NCI-H2107 treated with DMSO at 0.1 percent for 48 hours (cell line): ENCODE measurements around the gene TANGO6.
"Not testable (repeated sequence)": the region's sequence is repeated elsewhere in the genome, so short reads cannot be mapped to it uniquely, and the experiment has no call there.

Source experiments
- DNase-seq: peaks from one replicate; lab custom pipeline; 2025; ENCODE audit not compliant: unreplicated experiment; lab: John Stamatoyannopoulos, UW

The TANGO6 gene

DNA sequence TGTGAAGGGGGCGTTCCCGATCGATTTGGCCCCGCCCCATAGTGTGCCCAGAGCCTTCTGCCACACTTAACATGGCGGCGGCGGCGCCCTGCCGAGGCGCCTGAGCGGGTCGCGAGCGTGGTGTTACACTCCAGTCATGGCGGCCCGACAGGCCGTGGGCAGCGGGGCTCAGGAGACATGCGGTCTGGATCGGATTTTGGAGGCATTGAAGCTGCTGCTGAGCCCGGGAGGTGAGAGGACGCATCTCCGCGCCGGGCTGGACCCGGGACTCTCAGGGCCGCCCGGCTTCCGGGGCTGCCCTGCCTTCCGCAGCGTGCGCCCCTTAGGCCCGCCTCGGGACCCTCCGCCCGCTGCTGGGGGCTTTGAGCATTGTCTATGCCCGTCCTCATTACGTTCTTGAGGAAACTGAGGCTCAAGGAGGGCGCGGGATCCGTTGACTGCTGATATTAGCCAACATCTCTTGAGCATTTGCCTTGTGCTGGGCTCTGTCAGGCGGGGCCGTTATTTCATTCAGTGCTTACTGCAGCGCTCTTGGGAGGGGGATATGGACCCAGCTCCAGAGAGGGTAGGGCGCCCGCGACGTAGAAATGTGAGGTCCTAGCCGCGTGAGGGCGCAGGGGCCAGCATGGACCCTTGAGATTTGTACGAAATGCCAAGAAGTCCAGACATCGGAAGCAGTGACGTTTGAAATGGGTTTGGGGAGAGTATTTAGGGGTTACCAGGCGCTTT lies at the start of gene TANGO6:
Gene TANGO6, plus strand, starts transcription at position 50 of the 729 bp plus-strand sequence. Its CDS starts 87 bp downstream, at position 137.
- DNase-seq, result peak; percentile 70

DNA sequence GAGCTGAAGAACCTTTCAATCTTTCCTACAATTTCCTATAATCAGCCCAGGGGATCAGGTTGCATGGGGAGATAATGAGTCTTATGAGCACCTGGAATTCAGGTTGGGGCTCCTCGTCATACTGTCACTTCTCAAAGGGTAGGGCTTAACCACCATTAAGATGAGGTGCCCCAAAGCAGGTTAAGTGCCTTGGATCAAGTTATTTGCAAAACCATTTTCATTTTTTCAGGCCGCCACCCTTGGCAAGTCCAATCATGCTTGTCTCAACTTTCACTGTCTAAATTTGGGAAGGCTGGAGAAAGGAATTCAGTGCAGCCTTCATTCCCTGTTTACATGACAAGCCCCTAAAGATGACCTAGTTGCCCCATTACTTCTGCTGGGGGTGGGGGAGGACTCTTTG lies 44.9 kb upstream of the TANGO6 start:
- DNase-seq, result peak; percentile 70

DNA sequence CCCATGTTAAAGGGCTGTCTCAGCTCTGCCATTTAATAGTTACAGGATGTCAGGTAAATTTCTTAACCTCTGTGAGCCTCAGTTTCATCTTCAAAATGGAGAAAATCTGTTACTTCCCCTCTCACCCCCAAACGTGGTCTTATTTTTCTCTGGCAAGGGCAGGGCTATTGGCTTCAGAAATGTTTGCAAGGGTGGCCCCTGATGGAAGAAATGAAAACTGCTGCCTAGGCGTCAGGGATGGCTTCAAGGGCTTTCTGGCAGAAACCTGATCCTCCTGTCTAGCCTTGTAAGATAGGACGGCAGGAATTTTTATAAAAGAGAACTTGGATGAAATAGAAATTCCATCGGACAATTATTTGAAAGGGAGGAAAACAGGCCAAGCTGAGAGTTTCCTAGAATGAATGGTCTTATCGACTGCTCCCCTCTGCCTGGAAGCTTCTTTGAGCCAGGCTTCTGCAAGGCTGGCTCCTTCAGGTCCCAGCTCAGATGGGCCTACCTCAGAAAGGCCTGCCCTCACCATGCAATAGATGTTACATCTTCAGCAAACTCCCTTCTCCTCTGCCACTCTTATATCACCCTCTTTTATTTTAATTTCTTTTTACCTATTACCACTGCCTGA lies 43.0 kb upstream of the TANGO6 start:
- DNase-seq, result peak; percentile 84

DNA sequence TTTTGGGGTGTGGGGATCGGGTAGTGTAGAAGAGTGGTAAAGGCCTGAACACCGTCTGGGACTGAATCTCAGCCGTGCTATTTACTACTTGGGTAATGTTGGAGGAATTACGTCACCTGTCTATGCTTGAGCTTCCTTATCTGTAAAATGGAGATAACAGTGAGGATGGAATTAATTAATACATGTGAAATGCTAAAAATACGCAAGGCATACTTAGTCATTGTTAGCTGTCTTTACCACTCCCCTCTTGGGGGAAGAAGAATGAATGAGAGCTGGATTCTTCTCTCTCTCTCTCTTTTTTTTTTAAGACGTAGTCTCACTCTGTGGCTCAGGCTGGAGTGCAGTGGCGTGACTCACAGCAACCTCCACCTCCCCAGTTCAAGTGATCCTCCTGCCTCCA lies 41.1 kb upstream of the TANGO6 start:
- DNase-seq, result no peak

DNA sequence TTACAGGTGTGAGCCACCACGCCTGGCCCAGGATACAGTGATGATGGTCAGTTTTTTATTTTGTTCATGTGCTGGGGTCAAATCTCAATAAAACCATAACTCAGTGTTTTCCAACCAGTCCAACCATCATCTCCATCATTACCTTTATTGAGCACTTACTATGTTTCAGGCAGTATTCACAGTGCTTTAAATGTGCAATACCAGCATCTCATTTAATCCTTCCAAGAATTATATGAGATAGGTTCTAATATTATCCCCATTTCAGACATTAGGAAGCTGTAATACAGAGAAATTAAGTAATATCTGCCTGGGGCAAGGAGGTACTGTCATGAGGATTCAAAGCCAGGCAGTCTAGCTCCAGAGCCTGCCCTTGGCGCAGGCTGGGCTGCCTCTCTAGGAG lies 36.9 kb upstream of the TANGO6 start:
- DNase-seq, result no peak

DNA sequence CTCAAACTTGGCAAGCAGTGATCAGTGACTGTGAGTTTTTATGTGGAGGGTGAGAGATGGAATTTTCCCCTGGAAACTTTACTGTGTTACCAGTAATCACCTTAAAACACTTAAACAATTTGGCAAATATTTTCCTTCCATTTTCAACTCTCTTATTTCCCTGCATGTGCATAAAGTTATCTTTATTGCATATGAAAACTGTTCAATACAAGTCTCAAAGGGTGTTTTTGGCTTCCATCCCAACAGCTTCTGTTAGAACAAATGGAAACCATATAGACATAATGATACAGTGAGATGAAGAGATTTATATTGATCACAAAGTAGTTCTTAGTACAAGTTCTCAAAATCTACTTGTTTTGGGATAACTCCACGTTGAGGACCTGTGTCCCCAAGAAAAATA lies 36.4 kb upstream of the TANGO6 start:
- DNase-seq, result no peak

DNA sequence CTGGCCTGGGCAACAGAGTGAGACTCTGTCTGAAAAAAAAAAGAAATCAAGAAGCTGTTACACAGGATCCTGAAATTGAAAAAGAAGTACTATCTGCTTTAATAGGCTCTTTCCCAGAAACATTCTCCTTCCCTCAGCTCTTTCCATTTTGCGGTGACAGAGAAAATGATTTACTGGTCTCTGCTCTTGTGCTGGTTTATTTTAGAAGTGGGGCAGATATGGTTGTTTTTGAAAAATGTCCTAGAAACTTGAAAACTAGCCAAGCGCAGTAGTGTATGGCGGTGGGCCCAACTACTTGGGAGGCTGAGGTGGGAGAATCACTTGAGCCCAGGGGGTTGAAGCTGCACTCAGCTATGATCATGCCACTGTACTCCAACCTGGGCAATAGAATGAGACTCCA lies 28.8 kb upstream of the TANGO6 start:
- DNase-seq, result no peak

DNA sequence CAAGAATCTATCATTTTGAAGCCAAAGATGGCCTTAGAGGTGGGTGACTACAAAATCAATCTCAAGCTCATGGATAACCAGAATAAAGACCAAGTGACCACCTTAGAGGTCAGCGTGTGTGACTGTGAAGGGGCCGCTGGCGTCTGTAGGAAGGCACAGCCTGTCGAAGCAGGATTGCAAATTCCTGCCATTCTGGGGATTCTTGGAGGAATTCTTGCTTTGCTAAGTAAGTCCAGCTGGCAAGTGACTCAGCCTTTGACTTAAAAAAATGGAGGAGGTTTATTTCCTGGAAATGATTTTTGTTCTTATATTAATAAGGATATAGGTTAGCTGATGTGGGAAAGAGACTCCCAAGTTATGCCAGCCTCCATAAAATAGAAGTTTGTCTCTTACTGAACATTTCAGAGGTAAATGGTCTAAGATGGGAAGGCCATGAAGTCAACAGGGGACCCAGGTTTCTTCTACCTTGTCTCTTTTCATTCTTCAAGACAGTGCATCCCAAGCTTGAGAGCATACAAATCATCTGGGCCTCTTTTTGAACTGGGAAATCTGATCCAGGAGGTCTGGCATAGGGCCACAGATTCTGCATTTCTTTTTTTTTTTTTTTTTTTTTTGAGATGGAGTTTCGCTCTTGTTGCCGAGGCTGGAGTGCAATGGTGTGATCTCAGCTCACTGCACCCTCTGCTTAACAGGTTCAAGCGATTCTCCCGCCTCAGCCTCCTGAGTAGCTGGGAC lies 19.8 kb upstream of the TANGO6 start:
- DNase-seq, result no peak

DNA sequence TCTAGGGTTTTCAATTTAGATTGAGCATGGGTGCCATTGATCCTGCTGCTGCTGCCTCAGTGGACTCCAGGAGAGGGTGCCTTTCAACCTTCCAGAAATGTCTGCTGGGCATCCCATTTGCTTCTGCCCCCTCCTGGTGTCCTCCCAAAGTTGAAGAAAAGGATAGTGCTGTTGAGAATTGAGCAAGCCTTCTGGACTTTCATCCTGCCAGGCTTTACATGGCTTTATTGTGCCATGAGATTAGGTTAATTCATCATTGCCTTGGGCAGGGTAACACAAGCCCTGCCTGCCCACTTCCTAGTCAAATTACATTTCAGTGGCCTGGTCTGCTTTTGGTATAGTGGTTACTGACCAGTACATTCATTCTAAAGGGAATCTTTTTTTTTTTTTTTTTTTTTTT lies 17.9 kb upstream of the TANGO6 start:
- DNase-seq, result no peak

DNA sequence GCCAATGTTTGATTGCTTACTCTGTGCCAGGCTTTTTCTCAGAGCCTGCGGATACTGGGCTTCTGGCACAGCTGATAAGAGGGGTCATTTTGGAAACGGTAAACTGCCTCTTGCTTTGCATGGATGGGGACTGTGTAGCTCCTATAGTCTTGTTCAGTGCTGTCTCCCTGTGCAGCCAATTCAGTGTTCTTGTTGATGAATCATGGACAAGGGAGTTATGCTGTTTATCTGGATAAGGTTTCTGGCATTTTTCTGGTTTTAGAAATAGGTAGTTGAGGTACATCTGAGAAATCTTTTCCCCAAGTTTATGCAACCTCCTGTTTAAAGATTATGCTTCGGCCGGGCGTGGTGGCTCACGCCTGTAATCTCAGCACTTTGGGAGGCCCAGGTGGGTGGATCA lies 16.7 kb upstream of the TANGO6 start:
- no peak for DNase-seq

DNA sequence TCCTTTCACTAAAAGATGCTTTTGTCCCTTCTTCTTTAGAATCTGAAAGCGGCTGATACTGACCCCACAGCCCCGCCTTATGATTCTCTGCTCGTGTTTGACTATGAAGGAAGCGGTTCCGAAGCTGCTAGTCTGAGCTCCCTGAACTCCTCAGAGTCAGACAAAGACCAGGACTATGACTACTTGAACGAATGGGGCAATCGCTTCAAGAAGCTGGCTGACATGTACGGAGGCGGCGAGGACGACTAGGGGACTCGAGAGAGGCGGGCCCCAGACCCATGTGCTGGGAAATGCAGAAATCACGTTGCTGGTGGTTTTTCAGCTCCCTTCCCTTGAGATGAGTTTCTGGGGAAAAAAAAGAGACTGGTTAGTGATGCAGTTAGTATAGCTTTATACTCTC lies 10.1 kb upstream of the TANGO6 start:
- no peak for DNase-seq

DNA sequence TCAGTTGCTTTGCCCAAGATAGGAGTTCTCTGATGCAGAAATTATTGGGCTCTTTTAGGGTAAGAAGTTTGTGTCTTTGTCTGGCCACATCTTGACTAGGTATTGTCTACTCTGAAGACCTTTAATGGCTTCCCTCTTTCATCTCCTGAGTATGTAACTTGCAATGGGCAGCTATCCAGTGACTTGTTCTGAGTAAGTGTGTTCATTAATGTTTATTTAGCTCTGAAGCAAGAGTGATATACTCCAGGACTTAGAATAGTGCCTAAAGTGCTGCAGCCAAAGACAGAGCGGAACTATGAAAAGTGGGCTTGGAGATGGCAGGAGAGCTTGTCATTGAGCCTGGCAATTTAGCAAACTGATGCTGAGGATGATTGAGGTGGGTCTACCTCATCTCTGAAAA lies 8.8 kb upstream of the TANGO6 start:
- DNase-seq, result no peak

DNA sequence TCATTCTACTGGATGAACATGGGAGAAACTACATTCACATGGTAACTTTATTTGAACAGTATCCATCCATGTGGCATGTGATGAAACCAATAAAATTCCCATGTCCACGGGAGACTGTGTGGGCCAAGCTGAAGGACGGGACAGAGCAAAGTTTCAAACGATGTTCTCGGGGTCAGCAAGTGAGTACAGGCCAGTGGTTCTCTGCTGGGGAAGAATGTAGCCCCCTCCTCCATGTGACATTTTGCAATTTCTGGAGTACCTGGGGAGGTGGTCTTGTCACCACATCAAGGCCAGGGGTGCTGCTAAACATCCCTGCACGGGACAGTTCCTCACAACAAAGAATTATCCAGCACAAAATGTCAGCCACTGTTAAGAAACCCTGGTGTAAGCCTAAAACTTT lies 7.4 kb upstream of the TANGO6 start:
- DNase-seq, result no peak

DNA sequence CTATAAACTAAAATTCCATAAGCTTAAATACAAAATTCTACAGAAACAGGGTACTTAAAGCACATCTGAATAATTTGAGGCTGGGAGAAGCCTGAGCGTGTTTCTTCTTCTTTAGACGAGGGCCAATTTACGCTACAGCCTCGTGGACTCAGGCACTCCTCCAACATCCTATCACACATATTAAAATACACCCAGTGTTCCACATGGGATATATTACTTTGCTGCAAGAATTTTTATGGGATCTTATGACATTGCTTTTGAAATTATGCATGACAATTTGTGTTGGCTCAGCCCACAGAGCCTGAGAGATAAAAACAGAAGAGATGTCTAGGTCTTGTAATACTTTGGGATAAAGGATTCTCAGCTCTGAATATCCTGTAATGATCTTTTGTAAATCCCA lies 3.5 kb upstream of the TANGO6 start:
- no peak for DNase-seq

DNA sequence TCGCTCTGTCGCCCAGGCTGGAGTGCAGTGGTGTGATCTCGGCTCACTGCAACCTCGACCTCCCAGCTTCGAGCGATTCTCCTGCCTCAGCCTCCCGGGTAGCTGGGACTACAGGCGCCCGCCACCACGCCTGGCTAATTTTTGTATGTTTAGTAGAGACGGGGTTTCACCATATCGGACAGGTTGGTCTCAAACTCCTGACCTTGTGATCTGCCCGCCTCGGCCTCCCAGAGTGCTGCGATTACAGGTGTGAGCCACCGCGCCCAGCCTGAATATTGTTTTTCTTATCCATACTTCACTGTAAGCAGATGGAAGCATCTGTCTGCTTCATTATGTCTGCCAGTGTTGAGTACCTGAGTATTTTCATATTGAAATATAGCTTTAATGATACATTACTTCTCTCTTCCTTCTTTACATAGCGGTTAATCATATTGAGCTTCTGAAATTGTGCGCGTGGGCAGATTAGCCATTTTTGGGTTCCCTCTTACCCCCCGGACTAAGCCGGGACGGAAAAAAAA lies 308 bp upstream of the TANGO6 start:
- DNase-seq, result not testable (repeated sequence)

DNA sequence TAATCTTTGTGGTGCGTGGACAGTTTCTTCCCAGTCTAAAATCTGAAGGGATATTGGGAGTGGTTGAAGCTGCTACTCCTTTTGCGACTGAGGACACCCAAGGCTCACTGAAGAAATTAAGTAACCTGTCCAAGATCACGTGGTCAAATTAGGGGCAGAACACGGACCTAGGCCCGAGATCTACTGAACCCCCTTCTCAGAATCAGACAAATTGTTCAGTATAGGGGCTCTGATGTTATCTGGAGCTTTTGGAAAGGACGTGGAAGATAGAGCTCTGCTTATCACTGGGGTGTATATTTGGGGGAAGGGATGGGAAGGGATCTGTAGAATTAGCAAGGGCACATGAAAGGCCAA lies 857 bp downstream of the TANGO6 start:
- no peak for DNase-seq

DNA sequence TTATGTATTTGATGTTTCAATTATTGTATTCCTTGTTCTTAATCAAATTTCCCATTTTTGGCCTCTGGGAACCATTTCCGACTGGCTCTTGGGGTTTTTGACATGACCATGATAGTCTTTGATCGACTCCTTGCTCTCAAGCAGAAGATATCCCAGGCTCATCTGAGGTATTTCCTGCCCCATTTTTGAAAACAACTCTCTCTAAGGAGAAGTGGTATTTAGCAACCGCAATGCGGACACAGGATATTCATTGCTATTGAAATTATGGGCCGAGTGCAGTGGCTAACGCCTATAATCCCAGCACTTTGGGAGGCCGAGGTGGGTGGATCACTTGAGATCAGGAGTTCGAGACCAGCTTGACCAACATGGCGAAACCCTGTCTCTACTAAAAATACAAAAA lies 5.5 kb downstream of the TANGO6 start:
- no peak for DNase-seq

DNA sequence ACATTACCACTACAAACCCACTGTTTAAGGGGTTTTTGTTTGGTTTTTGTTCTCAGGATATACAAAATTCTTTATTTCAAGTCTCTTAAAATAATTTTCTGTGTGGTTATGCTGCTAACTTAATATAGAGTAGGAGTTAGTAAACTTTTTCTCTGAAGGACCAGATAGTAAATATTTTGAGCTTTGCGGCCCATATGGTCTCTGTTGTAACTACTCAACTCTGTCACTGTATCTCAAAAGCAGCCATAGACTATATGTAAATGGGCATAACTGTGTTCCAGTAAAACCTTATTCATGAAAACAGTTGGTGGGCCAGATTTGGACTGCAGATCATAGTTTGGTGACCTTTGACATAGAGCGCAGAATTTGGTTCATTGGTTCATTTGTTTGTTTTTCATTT lies 7.2 kb downstream of the TANGO6 start:
- no peak for DNase-seq

DNA sequence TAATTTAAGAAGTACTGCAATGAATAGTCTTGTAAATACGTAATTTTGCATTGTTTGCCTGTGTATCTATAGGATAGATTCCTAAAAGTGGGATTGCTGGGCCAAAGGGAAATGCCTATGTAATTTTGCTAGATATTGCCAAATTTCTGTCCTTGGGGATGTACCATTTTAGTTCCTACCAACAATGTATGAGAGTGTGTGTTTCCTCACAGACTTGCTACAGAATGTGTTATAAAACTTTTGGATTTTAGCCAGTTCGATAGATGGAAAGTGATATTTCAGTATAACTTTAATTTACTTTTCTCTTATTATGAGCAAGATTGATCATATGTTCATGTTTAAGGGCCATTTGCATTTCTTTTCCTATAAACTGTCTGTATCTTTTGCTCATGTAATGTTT lies 8.3 kb downstream of the TANGO6 start:
- no peak for DNase-seq

DNA sequence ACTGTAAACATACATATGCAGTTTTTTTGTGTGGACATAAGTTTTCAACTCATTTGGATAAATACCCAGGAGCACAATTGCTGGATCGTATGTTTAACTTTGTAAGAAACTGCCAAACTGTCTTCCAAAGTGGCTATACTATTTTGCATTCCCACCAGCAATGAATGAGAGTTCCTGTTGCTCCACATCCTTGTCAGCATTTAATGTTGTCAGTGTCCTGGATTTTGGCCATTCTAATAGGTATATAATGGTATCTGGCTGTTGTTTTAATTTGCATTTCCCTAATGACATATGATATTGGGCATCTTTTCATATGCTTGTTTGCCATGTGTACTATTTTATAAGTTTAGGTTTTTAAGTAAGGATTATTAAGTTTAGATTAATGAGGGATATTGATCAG lies 14.1 kb downstream of the TANGO6 start:
- DNase-seq, result no peak

DNA sequence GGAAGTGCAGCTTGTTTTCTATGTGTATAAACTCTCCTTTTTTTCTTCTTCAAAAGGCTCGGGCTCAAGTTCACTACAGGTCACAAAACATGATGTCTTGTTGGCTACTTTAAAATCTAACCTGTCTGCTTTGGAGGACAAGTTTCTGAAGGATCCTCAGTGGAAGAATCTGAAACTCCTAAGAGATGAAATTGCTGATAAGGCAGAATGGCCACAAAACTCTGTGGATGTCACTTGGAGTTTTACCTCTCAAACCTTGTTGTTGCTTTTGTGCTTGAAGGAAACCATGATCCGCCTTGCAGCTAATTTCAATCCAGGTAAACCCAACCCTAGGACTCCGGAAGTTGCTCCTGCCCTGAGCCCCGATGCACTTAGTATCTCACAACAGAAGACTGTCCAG lies 16.5 kb downstream of the TANGO6 start:
- no peak for DNase-seq
